GM19372 (cell line): ENCODE measurements around the gene ADAP1.
A peak's percentile ranks its signal among the peaks of the same experiment; 100 is the strongest.
"Not testable (repeated sequence)": the region's sequence is repeated elsewhere in the genome, so short reads cannot be mapped to it uniquely, and the experiment has no call there.

ENCODE experiments used
- ATAC-seq: cut with Tn5 transposase; IDR thresholded peaks from one replicate; pipeline ENCODE4 v1.9.1; 2021; ENCODE audit warnings: mild to moderate bottlenecking, low read depth, moderate library complexity; ENCODE audit not compliant: unreplicated experiment

Gene ADAP1

GRCh38 chr7:884191-885003, 70.1 kb downstream of the ADAP1 start:
- no peak for ATAC-seq

- no peak for ATAC-seq
Observed at GRCh38 chr7:883055-884021, 71.1 kb downstream of the ADAP1 start.

GRCh38 chr7:882336-883035, 72.0 kb downstream of the ADAP1 start:
- ATAC-seq, result no peak

GRCh38 chr7:881441-882234, 72.8 kb downstream of the ADAP1 start:
- no peak for ATAC-seq

DNA sequence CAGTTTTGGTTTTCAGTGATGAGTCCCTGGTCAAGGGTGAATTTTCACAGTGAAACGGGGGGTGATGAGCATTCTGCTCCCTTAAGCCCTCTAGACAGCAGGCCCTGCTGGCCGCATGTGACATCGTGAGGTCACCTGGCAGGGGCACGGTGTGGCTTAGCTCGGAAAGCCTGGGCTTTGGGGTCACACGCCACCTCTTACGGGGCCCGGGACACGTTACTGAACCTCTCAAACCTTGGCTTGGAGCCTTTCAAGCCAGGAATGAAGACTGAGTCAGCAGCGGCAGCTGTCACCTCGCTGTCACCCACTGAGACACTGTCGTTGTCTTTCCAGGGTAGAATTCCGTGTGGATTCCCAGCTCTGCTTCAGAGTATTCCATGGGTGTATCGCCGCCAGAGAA, 74.0 kb downstream of the ADAP1 start:
- no peak for ATAC-seq

DNA sequence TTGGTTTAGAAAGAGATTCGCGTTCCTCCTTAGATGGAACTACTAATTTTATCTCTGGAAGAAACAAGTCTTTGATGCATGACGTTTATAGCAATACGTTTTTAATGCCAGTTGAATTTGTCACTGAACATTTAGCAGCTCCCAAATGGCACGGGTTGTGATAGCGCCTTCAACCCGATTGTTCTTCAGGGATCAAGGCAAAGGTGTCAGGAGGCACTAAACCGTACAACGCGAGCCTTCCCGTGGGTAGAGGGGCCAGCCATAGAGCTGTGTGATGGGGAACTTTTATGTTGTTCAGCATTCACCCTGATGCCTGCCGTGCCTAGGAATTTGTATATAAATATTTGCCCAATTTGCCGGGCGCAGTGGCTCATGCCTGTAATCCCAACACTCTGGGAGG, 74.8 kb downstream of the ADAP1 start:
- no peak for ATAC-seq

GRCh38 chr7:879093-879492, 75.4 kb downstream of the ADAP1 start:
- ATAC-seq, result no peak

DNA sequence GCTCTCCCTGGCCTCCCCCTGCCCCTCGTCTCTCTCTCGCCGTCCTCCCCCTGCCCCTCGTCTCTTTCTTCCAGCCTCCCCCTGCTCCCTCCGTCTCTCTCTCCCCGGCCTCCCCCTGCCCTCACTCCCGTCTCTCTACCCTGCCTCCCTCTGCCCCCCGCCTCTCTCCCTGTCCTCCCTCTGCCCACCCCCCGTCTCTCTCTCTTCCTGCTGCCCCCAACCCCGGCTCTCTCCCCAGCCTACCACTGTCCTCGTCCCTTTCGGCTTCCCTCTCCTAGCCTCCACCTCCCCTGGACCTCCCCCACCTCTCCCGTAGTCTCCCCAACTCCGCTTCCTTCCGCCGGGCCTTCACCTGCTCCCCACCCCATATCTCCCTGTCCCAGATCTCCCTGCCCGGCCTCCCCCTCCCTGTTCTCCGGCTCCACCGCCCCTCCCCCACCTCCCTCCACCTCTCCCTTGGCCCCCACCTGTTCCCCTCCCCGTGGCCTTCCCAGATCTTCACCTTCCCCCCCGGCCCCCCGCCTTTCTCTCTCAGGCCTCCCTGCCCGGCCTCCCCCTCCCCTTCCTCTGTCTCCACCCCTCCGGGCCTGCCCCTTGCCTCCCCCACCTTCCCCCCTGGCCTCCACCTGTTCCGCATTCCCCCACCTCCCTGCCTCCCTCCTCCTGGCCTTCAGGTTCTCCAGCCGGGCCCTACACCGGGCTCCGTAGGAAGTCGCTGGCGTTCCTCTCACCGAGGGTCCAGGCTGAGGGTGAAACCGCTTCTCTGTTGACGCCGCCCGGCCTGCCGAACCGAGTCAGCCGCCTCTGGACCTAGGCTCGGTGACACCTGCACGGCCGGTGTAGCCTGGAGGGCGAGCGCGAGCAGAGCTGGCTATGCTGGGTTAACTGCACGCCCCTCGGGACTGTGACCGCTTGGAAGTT, 76.9 kb downstream of the ADAP1 start:
- ATAC-seq, result no peak

DNA sequence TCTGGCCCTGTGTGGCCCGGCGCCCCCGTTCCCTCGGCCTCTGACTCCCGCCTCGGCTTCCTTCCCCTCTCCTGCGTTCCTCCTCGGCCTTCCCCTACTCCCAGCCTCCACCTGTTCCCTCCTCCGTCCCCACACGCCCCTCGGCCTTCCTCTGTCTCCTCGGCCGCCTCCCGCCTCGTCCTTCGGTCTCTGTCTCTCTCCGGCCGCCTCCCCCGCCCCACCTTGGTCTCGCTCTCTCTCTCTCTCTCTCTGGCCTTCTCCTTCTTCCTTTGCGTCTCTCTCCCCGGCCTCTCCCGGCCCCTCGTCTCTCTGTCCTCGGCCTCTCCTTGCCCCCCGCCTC, 77.5 kb downstream of the ADAP1 start:
- ATAC-seq, result peak; percentile 9

- peak; percentile 68 for ATAC-seq
Observed at GRCh38 chr7:876077-876971, 78.2 kb downstream of the ADAP1 start, which contains the start of gene GET4. Gene GET4 (plus strand): TSS chr7:876554. CDS start chr7:876646, 92 bp downstream.

GRCh38 chr7:875476-876076, 78.9 kb downstream of the ADAP1 start:
- no peak for ATAC-seq

- no peak for ATAC-seq
Observed at GRCh38 chr7:875051-875450, 79.4 kb downstream of the ADAP1 start.

- no peak for ATAC-seq
Observed at GRCh38 chr7:874031-874749, 80.3 kb downstream of the ADAP1 start.

DNA sequence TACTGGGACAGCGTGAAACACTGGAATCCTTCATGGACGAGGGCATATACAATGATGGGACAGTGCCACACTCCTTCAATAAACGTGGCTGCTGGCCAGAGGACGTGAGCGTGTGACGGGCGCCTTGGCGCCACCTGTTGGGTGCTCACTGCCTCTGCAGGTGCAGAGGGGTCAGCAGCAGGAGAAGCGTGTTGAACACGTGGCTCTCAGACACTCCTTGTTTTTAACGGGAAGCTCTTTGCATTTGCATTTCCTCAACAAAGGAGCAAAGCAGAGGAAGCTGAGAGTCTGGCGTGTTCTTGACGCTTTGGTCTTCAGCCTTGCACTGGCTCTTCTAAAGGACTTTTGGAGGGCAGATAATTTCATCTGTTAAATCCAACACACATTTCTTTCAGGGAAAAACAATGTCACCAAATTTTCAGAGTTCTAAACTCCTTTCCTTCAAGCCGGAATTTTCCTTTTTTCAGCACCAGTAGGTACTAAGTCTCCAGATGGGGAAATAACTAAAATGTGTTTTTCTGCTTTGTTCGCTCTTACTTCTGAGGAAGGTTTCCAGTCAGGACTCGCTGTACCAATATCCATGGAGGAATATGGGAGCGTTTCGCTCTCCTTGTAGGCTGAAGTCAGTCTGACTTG, 81.0 kb downstream of the ADAP1 start:
- ATAC-seq, result no peak

- not testable (repeated sequence) for ATAC-seq
Observed at GRCh38 chr7:872685-873084, 81.8 kb downstream of the ADAP1 start.

DNA sequence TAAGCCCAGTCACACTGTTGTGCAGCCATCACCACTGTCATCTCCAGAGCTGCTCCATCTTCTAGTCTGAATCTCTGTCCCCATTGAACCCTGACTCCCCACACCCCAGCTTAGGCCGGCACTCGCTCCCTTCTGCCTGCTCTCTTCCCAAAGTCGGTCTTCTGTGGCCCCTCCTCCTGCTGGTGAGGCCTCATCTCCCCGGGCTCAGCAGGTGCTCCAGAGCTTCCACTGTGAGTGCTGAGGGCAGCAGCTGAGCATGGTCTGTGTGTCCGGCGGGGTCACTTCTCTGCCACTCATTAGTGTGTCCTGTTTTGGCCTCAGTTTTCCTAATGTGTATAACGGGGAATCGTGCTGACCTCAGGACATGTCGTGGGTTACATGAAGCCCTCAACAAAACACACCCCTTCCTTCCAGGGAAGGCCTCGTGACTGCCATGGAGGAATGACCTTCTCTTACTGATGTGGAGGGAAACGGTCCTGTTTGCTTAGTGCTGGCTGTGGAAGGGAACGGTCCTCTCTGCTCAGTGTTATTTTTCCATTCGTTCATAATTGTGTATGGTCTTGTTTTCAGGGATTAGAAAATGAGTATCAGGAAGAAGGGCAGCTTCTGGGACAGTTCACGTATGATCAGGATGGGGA, 82.5 kb downstream of the ADAP1 start:
- ATAC-seq, result no peak
